Stomach (tissue), 4 donors: ENCODE measurements around the gene FAM149B1.

Source experiments
- EP300 ChIP-seq: sonication (generic); formaldehyde crosslinking; IDR thresholded peaks from one replicate; pipeline ENCODE4 v1.6.1; 2017; ENCODE audit warnings: antibody characterized with exemption
- POLR2A ChIP-seq, 4 donors: fragments of 450-650 bp; IDR thresholded peaks; one replicate each; pipeline ENCODE4 v1.6.1; 2016; ENCODE audit warnings: antibody characterized with exemption in 4 of 4, control low read depth in 2 of 4, mild to moderate bottlenecking in 1 of 4, moderate library complexity in 1 of 4
- TF ChIP-seq, protein P1 (sequence below), 7 experiments: fragments of 450-650 bp in 4 of 7; fragments of 200-600 bp in 3 of 7; sonication (generic) in 3 of 7; IDR thresholded peaks; one replicate each; pipeline ENCODE4 v1.5.1; 2016 to 2019; ENCODE audit warnings: antibody characterized with exemption in 7 of 7, control low read depth in 2 of 7, mild to moderate bottlenecking in 1 of 7

- TF ChIP-seq EP300 = no peak
- TF ChIP-seq, protein P1, sequence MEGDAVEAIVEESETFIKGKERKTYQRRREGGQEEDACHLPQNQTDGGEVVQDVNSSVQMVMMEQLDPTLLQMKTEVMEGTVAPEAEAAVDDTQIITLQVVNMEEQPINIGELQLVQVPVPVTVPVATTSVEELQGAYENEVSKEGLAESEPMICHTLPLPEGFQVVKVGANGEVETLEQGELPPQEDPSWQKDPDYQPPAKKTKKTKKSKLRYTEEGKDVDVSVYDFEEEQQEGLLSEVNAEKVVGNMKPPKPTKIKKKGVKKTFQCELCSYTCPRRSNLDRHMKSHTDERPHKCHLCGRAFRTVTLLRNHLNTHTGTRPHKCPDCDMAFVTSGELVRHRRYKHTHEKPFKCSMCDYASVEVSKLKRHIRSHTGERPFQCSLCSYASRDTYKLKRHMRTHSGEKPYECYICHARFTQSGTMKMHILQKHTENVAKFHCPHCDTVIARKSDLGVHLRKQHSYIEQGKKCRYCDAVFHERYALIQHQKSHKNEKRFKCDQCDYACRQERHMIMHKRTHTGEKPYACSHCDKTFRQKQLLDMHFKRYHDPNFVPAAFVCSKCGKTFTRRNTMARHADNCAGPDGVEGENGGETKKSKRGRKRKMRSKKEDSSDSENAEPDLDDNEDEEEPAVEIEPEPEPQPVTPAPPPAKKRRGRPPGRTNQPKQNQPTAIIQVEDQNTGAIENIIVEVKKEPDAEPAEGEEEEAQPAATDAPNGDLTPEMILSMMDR (IDR thresholded peaks at IDR 0.05) = no peak
- TF ChIP-seq POLR2A (IDR thresholded peaks at IDR 0.05) = no peak
Observed at GRCh38 chr10:73238990-73239566, 71.2 kb downstream of the FAM149B1 start.
